ENCODE results near the gene WDR38.
"Not testable (repeated sequence)": the region's sequence is repeated elsewhere in the genome, so short reads cannot be mapped to it uniquely, and the experiment has no call there.

WDR38 gene

GRCh38 chr9:124815601-124816000 is 37.7 kb upstream of the WDR38 start:
- Histone ChIP-seq H3K9me3 (ENCODE audit: control insufficient read depth, low read length) (no peaks in the 10 kb centered on the region), H3K4me1 (ENCODE audit: control insufficient read depth, insufficient read depth, low read length) (no peaks in the 10 kb centered on the region), H3K4me3 (ENCODE audit: low read length) (no peak overlapping the region), H3K36me3 (ENCODE audit: control insufficient read depth, insufficient read depth, low read length) (no peaks in the 10 kb centered on the region), H3K9ac (ENCODE audit: low read length) (no peak overlapping the region), H3K27me3 (ENCODE audit: control insufficient read depth, insufficient read depth, low read length) (no peaks in the 10 kb centered on the region)

DNA sequence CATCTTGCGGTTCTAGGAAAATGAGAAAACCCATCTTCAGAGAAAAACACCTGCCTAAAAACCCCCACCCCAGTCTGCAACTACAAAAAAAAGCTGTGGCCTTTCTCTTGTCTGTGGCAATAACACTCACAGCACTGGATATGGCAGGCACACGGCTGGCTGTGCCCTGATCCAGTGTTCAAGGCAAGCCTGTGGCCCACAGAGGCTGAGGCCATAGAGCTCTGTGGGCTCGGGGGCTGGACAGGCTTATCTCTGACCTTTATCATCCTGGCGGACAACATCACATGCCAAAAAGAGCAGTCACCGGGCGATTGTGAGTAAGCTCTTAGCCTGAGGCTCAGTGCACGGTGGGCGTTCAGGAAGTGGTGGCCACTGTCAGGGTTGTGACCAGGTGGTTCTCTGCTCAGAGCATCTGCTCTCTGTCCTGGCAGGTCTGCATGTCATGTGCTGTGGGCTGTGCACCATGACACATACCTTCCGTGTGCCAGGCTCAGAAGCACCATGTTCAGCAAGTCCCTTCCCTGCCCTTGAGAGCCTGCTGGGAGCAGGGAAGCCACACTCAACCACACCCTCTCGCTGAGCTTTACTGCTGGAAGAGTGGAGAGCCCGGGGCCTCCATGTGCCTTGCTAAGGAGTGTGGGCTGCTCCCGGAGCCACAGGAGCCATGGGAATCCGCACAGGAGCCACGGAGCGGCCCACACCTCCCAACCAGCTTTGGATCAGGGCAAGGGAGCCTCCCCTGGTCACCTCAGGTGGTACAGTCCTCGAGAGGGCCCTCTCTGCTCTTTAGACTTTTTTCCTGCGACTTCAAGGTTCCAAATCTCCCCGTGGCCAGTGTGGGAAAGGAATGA is 34.6 kb upstream of the WDR38 start:
- Histone ChIP-seq H3K9me3 (ENCODE audit: control insufficient read depth, low read length) (no peaks in the 10 kb centered on the region), H3K4me1 (ENCODE audit: control insufficient read depth, insufficient read depth, low read length) (no peaks in the 10 kb centered on the region), H3K36me3 (ENCODE audit: control insufficient read depth, insufficient read depth, low read length) (no peaks in the 10 kb centered on the region), H3K4me3 (ENCODE audit: low read length) (no peak overlapping the region), H3K9ac (ENCODE audit: low read length) (no peak overlapping the region), H3K27me3 (ENCODE audit: control insufficient read depth, insufficient read depth, low read length) (no peaks in the 10 kb centered on the region)

DNA sequence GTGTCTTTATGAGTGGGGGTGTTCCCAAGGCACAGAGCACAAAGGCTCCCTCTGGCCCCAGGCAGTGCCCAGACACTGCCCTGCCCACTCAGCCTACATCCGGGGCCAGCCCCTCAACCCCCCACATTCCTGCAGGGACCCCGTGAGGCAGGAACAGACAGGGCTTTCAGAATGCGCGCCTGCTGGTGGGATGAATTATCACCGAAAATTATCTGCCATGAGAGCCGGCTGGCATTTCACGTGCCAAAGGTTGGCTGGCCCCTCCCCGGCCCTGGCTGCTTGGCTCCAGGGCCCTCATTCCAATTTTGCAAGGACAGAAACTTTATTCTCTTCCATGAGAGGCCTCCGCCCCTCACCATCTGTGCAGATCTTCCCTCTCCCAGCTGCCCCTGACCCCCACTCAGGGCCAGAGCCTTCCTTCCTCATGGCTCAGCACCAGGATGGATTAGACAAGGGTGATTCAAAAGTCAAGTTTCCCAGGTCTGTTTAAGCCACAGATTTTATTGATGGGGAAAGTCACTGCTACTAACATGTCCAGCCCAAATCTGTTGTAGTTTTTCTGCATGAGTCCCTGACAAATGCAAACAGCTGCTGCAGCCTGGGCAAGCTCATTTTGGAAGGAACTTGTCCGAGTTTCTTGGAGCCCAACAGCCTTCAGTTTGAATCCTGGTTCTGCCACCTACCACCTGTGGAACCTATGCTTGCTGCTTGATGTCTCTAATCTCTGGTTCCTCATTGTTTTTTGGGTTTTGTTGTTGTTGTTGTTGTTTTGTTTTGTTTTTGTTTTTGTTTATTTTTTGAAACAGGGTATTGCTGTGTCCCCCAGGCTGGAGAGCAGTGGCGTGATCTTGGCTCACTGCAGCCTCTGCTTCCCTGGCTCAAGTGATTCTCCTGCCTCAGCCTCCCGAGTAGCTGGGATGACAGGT is 32.3 kb upstream of the WDR38 start:
- H3K27me3 ChIP-seq (ENCODE audit: control insufficient read depth, insufficient read depth, low read length): no peaks in the 10 kb centered on the region

GRCh38 chr9:124828489-124829333 is 24.5 kb upstream of the WDR38 start:
- H3K9me3 ChIP-seq (ENCODE audit: control insufficient read depth, low read length): no peaks in the 10 kb centered on the region
- no peaks in the 10 kb centered on the region for H3K4me1 ChIP-seq (ENCODE audit: control insufficient read depth, insufficient read depth, low read length)
- H3K36me3 ChIP-seq (ENCODE audit: control insufficient read depth, insufficient read depth, low read length): no peaks in the 10 kb centered on the region
- H3K27me3 ChIP-seq (ENCODE audit: control insufficient read depth, insufficient read depth, low read length): no peaks in the 10 kb centered on the region
- H3K9ac ChIP-seq (ENCODE audit: low read length): no peak overlapping the region
- no peak overlapping the region for H3K4me3 ChIP-seq (ENCODE audit: low read length)

More for the DNA sequence above, 32.3 kb upstream of the WDR38 start:
- Histone ChIP-seq H3K4me3 (ENCODE audit: low read length) (no peak overlapping the region), H3K4me1 (ENCODE audit: control insufficient read depth, insufficient read depth, low read length) (no peaks in the 10 kb centered on the region), H3K9ac (ENCODE audit: low read length) (no peak overlapping the region), H3K36me3 (ENCODE audit: control insufficient read depth, insufficient read depth, low read length) (no peaks in the 10 kb centered on the region), H3K9me3 (ENCODE audit: control insufficient read depth, low read length) (no peaks in the 10 kb centered on the region)

DNA sequence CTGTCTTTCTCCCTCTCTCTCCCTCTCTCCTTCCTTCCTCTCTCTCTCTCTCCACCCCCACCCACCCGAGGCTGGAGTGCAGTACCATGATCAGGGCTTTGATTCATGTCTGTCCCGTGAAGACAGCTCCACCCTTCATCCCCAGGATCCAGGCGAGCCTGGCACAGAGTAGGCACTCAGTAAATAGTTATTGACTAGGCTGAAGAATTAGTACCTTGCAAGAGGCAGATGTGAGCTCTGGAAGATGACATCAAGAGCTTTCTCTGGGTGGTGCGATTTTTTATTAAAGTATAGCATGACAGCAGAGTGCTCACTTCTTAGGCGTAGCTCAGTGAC is 24.0 kb upstream of the WDR38 start:
- no peaks in the 10 kb centered on the region for H3K4me1 ChIP-seq (ENCODE audit: control insufficient read depth, insufficient read depth, low read length)

GRCh38 chr9:124830593-124830992 is 22.7 kb upstream of the WDR38 start:
- H3K4me3 ChIP-seq (ENCODE audit: low read length): no peak overlapping the region
- peaks cover 11% of the 10 kb centered on the region for H3K4me1 ChIP-seq (ENCODE audit: control insufficient read depth, insufficient read depth, low read length)
- H3K27me3 ChIP-seq (ENCODE audit: control insufficient read depth, insufficient read depth, low read length): no peaks in the 10 kb centered on the region
- no peak overlapping the region for H3K9ac ChIP-seq (ENCODE audit: low read length)
- no peaks in the 10 kb centered on the region for H3K36me3 ChIP-seq (ENCODE audit: control insufficient read depth, insufficient read depth, low read length)
- no peaks in the 10 kb centered on the region for H3K9me3 ChIP-seq (ENCODE audit: control insufficient read depth, low read length)

More for the DNA sequence above, 24.0 kb upstream of the WDR38 start:
- no peak overlapping the region for H3K4me3 ChIP-seq (ENCODE audit: low read length)
- H3K36me3 ChIP-seq (ENCODE audit: control insufficient read depth, insufficient read depth, low read length): no peaks in the 10 kb centered on the region
- H3K9ac ChIP-seq (ENCODE audit: low read length): no peak overlapping the region
- no peaks in the 10 kb centered on the region for H3K27me3 ChIP-seq (ENCODE audit: control insufficient read depth, insufficient read depth, low read length)
- H3K9me3 ChIP-seq (ENCODE audit: control insufficient read depth, low read length): no peaks in the 10 kb centered on the region

GRCh38 chr9:124831642-124832364 is 21.5 kb upstream of the WDR38 start:
- H3K9ac ChIP-seq (ENCODE audit: low read length): no peak overlapping the region
- H3K36me3 ChIP-seq (ENCODE audit: control insufficient read depth, insufficient read depth, low read length): no peaks in the 10 kb centered on the region
- H3K27me3 ChIP-seq (ENCODE audit: control insufficient read depth, insufficient read depth, low read length): peaks cover 4% of the 10 kb centered on the region
- H3K4me3 ChIP-seq (ENCODE audit: low read length): no peak overlapping the region
- H3K9me3 ChIP-seq (ENCODE audit: control insufficient read depth, low read length): no peaks in the 10 kb centered on the region
- peaks cover 11% of the 10 kb centered on the region for H3K4me1 ChIP-seq (ENCODE audit: control insufficient read depth, insufficient read depth, low read length)

GRCh38 chr9:124834591-124834990 is 18.7 kb upstream of the WDR38 start:
- no peak overlapping the region for H3K4me3 ChIP-seq (ENCODE audit: low read length)
- H3K4me1 ChIP-seq (ENCODE audit: control insufficient read depth, insufficient read depth, low read length): peaks cover 11% of the 10 kb centered on the region
- no peaks in the 10 kb centered on the region for H3K9me3 ChIP-seq (ENCODE audit: control insufficient read depth, low read length)
- peaks cover 4% of the 10 kb centered on the region for H3K27me3 ChIP-seq (ENCODE audit: control insufficient read depth, insufficient read depth, low read length)
- no peak overlapping the region for H3K9ac ChIP-seq (ENCODE audit: low read length)
- H3K36me3 ChIP-seq (ENCODE audit: control insufficient read depth, insufficient read depth, low read length): no peaks in the 10 kb centered on the region

DNA sequence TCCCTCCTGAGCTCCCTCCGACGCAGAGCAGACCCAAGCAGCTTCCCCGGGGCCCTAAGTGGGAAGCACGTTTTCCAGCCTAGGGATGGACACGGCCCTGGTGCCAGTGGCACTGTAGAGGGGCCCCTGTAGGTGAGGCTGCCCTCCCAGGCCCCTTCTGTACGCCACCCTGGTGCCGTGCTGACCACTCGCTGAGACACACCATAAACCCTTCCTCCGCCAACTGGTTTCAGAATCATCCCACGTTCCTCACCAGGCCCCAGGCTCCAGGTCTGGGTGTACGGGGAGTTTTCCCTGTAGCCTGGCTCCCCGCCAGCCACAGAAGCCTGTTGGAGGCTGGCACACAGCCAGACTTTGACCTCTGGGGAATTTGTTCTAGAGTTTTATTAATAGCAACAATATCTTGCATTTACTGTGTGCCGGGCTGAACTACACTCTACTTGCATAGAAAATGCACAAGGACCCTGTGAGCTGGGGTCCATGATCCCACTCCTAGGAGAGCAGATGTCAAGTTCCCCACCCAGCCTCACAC is 18.2 kb upstream of the WDR38 start:
- H3K4me1 ChIP-seq (ENCODE audit: control insufficient read depth, insufficient read depth, low read length): peaks cover 11% of the 10 kb centered on the region
- H3K4me3 ChIP-seq (ENCODE audit: low read length): no peak overlapping the region
- no peaks in the 10 kb centered on the region for H3K9me3 ChIP-seq (ENCODE audit: control insufficient read depth, low read length)
- no peaks in the 10 kb centered on the region for H3K36me3 ChIP-seq (ENCODE audit: control insufficient read depth, insufficient read depth, low read length)
- H3K27me3 ChIP-seq (ENCODE audit: control insufficient read depth, insufficient read depth, low read length): peaks cover 4% of the 10 kb centered on the region
- H3K9ac ChIP-seq (ENCODE audit: low read length): no peak overlapping the region

DNA sequence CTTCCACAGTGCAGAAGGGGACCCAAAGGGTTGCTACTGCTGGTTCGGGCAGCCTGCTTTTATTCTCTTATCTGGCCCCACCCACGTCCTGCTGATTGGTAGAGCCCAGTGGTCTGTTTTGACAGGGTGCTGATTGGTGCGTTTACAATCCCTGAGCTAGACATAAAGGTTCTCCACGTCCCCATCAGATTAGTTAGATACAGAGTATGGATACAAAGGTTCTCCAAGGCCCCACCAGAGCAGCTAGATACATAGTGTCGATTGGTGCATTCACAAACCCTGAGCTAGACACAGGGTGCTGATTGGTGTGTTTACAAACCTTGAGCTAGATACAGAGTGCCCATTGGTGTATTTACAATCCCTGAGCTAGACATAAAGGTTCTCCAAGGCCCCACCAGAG is 15.1 kb upstream of the WDR38 start:
- not testable (repeated sequence) for H3K27me3 ChIP-seq (ENCODE audit: control insufficient read depth, insufficient read depth, low read length); H3K4me3 ChIP-seq (ENCODE audit: low read length); H3K9ac ChIP-seq (ENCODE audit: low read length); H3K9me3 ChIP-seq (ENCODE audit: control insufficient read depth, low read length); H3K36me3 ChIP-seq (ENCODE audit: control insufficient read depth, insufficient read depth, low read length)
- H3K4me1 ChIP-seq (ENCODE audit: control insufficient read depth, insufficient read depth, low read length): peaks cover 11% of the 10 kb centered on the region
